Activated CD4-positive, alpha-beta T cell treated with anti-CD3 and anti-CD28 coated beads, Interleukin-2, Interleukin-4, amounts not matched to agents 100 ng/mL and 50 ng/mL, durations not matched to agents 16 hours and 8 hours (primary cell): Measurements from ENCODE around the gene NEK4.

Experiments
- DNase-seq: peaks from one replicate; pipeline ENCODE4 v3.0.0-alpha.2; 2020; ENCODE audit warnings: low spot score

NEK4 gene

GRCh38 chr3:52792961-52793695 lies 22.4 kb upstream of the NEK4 start:
- no peak for DNase-seq

DNA sequence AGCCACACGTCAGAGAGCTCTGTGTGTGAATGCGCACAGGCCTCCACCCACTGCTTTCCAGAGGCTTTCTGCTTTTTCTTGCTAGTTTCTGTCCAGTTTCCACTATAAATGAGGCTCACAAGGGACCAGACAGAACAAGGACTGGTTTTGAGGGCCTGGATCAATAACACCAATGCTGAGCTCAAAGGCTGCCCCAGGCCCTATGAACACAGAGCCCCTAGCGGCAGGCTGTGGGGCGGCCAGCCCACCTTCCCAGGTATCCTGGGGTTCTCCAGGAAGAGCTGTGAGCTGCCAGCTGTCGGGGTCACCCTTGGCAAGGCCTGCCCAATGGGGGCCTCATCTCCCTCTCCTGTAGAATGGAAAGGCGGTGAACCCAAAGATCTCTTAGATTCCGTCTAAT lies 21.7 kb upstream of the NEK4 start:
- DNase-seq, result no peak

DNA sequence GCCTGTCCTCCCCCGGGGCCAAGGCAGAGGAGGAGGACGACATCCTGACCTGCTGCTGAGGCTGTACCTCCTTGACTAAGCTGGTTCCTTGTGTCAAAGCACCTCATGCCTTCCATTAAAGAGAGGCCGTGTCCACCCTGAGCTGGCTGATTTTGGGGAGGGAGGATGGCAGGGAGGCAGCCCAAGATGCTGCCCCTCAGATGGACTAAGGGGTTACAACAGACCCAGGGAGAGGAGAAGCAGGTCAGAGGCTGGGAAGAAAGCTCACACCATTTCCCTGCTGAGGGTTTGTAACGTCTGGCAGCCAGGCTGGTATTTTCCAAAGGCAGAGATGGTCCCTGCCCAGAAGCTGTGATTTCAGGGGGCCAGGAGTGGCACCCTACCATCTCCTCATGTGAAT lies 21.2 kb upstream of the NEK4 start:
- no peak for DNase-seq

- no peak for DNase-seq
These were observed 20.6 kb upstream of the NEK4 start for GRCh38 chr3:52791366-52791765.

DNA sequence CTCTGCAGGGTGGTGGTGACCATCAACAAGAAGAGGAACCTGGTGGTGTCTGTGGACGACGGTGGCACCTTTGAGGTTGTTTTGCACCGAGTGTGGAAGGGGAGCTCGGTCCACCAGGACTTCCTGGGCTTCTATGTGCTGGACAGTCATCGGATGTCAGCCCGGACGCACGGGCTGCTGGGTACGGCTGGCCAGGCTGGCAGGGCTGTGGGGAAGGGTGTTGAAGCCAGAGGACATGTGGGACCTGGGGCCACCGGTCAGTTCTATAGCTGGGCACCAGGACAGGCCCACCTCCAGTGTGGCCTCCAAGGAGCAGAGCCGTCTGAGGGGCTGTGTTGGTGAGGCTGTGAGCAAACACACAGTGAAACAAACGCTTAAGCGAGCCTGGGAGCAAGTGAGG lies 20.0 kb upstream of the NEK4 start:
- no peak for DNase-seq

- no peak for DNase-seq
These were observed 19.6 kb upstream of the NEK4 start for GRCh38 chr3:52790337-52790736.

DNA sequence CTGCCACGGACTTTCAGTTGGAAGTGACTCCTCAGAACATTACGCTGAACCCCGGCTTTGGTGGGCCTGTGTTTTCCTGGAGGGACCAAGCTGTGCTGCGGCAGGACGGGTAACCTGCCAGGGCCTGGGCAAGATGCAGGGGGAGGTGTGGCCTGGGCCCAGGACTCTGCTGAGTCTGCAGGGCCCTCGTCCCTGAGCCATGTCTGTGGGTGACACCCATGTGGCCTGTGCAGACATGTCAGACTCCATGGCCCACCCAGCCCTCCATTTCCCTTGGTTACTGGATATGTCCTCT lies 19.0 kb upstream of the NEK4 start:
- no peak for DNase-seq

- DNase-seq, result no peak
These were observed 18.4 kb upstream of the NEK4 start for GRCh38 chr3:52788890-52789745.

GRCh38 chr3:52787672-52788625 lies 17.2 kb upstream of the NEK4 start:
- DNase-seq, result no peak

DNA sequence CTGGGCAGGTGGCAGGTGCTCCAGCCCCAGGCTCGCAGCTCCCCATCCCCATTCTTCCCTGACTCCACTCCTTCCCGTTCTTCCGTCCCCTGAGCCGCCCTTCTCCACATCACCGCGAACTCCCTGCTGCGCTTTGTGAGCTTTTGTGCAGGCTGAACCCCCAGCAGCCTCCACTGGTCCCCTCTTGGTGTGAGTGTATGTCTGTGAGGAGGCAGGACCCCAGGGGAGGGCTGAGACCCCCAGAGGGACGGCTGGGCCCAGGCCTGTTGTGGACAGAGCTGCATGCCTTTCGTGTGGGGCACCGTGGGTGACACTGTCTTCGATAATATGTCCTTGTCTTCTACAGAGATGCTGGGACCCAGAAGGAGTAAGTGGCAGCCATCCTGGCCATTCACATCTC lies 16.5 kb upstream of the NEK4 start:
- no peak for DNase-seq

- no peak for DNase-seq
These were observed 15.8 kb upstream of the NEK4 start for GRCh38 chr3:52786330-52787215.

GRCh38 chr3:52784931-52785590 lies 14.3 kb upstream of the NEK4 start:
- DNase-seq, result no peak

DNA sequence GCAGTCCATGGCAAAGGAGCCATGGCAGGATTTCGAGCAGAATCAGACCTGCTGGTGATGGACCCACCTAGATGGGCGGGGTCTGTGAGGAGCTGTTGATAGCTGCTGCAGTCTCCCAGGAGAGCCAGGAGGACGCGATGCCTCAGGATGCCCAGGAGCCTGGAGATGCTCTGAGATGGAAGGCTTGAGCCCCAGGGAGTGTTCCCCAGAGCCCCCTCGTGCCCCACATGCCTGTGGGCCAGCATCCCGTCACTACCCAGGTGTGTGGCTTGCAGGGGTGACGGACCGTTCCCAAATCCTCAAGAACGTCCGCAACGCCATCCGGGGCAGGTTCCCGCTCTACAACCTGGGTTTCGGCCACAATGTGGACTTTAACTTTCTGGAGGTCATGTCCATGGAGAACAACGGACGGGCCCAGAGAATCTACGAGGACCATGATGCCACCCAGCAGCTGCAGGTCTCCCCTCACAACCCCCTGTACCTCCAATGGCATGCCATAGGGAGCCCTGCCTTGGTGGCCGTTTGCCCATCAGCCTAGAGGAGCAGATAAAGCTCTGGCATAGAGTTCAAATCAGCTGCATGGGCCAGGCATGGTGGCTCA lies 13.4 kb upstream of the NEK4 start:
- DNase-seq, result no peak

DNA sequence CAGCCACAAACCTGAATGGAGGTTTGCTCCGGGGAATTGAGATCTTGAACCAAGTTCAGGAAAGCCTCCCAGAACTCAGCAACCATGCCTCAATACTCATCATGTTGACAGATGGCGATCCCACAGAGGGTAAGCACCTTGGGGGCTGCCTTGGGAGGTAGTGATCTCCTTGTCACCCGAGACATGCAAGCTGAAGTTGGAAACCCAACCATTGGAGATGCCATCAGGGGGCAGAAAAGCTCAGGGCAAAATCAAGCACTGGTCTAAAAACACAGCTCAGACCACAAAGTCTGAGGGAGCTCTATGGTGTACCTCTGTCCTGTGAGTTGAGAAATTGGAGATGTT lies 12.4 kb upstream of the NEK4 start:
- no peak for DNase-seq

- no peak for DNase-seq
These were observed 11.9 kb upstream of the NEK4 start for GRCh38 chr3:52782412-52783210.

- DNase-seq, result no peak
These were observed 11.0 kb upstream of the NEK4 start for GRCh38 chr3:52781741-52782140.

DNA sequence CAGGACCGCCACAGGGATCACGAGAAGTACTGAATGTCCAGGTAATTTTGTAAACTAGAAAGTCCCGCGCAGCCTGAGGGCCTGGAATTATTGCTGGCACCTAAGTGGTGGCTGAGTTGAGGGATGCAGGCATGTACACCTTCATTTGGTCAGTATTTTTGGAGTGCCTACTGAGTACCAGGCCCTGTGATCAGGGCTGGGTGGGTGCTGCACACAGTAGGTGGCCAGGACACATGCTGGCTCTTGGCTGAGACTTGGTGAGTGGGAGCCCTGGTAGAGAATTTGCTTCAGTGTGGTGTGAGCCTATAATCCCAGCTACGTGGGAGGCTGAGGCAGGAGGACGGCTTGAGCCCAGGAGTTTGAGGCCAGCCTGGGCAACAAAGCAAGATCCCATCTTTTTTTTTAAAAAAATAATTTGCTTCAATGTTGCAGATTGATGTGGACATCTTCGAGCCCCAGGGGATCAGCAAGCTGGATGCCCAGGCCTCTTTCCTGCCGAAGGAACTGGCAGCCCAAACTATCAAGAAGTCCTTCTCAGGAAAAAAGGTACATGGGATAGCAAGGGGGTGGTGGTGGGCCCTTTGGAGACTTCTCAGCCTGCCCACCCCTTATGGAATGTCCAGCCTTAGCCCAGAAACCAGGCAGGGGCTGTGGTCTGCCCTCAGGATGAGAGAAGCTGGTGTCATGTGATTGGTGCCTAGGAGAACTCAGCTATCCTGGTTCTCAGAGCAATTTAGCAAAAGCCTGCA lies 9.3 kb upstream of the NEK4 start:
- no peak for DNase-seq

- DNase-seq, result no peak
These were observed 8.5 kb upstream of the NEK4 start for GRCh38 chr3:52779011-52779836.
